ENCODE data around the gene LMCD1. TPM values are rescaled to one million over a fixed set of nuclear protein-coding genes. Genes with fewer than 3 reads are reported as not detected.

Gene LMCD1
- total and polyA plus RNA-seq, 4 donors: 33.6 to 179 (median 98.4) TPM

DNA sequence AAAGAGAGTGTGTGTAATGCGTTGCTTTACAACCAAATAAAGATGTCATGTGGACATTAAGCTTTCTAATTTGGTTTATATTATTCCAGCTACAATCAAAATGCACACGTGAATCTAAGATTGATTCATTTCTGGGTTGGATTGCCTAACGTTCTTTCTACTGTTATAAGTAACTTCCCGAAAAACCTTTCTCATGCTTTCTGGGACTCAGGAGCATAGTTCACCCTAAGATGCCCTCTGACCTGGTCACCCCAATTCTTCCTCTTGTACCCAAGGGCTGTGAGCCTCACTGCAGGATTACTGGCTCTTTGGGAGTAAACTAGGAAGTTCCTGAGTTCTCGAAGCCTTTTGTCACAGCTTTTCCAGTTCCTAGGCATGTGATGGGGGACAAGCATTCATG, 12.7 kb upstream of the LMCD1 start:
- Histone ChIP-seq H3K9me3 (ENCODE audit: control insufficient read depth in 4 of 4, insufficient read depth in 3 of 4, low read length in 3 of 4) (peaks cover 0 to 7% (median 0%) of the 10 kb centered on the region in 4 donors), H3K27me3 (ENCODE audit: control insufficient read depth in 3 of 3, insufficient read depth in 3 of 3, low read length in 2 of 3) (no peaks in the 10 kb centered on the region), H3K4me1 (ENCODE audit: control insufficient read depth in 5 of 5, insufficient read depth in 5 of 5, low read length in 5 of 5) (peaks cover 0 to 22% (median 10%) of the 10 kb centered on the region in 5 donors), H3K27ac (ENCODE audit: low read depth in 1 of 2, low read length in 1 of 2) (no peak overlapping the region), H3K36me3 (ENCODE audit: control insufficient read depth in 4 of 4, insufficient read depth in 4 of 4, low read length in 4 of 4) (no peaks in the 10 kb centered on the region), H3K4me3 (no peak overlapping the region), H3K9ac (ENCODE audit: insufficient read depth in 1 of 2, low read length in 2 of 2) (no peak overlapping the region)
- 43 to 58% methylated on average over 5 of the region's 5 CpGs for WGBS, 2 donors
- DNase-seq (no peak), ATAC-seq (ENCODE audit: insufficient read depth, low FRiP score) (no peak)
- TF ChIP-seq, protein P1, sequence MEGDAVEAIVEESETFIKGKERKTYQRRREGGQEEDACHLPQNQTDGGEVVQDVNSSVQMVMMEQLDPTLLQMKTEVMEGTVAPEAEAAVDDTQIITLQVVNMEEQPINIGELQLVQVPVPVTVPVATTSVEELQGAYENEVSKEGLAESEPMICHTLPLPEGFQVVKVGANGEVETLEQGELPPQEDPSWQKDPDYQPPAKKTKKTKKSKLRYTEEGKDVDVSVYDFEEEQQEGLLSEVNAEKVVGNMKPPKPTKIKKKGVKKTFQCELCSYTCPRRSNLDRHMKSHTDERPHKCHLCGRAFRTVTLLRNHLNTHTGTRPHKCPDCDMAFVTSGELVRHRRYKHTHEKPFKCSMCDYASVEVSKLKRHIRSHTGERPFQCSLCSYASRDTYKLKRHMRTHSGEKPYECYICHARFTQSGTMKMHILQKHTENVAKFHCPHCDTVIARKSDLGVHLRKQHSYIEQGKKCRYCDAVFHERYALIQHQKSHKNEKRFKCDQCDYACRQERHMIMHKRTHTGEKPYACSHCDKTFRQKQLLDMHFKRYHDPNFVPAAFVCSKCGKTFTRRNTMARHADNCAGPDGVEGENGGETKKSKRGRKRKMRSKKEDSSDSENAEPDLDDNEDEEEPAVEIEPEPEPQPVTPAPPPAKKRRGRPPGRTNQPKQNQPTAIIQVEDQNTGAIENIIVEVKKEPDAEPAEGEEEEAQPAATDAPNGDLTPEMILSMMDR (IDR thresholded peaks at IDR 0.05; ENCODE audit: control extremely low read depth, extremely low read depth): no peak

DNA sequence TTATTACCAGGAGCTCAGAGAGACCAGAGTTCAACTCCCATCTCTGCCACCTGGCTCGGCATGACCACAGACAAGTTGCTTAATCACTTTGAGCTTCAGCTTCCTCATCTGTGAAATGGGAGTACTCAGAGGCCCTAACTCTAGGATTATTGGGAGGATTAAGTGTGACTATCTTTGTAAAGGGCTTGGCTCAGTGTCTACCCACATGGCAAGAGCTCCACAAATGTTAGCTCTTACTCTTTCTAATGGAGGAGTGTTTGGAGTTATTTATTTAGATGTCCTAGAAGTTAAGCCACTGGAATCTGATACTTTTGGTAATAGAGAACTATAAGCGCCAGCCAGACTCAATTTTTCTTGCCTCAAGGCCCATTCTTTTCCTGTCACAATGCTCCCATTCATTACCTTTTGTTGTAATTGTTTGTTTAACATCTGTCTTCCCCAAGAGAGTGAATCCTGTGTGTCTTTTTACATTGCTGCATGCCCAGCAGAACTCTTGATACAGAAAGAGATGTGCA, 12.3 kb upstream of the LMCD1 start:
- no peak for DNase-seq

DNA sequence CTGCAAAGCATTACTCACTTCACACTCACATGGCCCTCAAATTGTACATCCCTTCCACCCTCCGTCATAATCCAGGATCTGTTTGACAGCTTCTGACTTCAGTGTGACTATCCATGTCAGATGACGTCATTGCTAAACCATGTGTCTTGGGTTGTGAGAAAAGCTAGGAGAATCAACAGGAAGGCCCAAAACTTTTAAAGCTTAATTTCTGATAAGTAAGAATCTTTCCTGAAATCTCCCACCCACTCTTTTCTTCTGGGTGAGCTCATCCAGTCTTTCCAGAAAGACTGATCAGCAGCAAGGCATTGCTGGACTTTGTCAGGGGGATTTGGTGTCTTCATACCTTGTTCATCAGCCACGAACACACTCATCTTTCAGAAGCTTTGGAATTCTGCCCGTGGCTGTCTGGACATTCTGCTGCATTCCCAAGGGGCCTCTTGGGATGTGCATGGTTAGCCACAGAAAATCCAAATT, 11.5 kb upstream of the LMCD1 start:
- Histone ChIP-seq H3K9ac (ENCODE audit: insufficient read depth in 1 of 2, low read length in 2 of 2) (no peak overlapping the region), H3K9me3 (ENCODE audit: control insufficient read depth in 4 of 4, insufficient read depth in 3 of 4, low read length in 3 of 4) (no peaks in the 10 kb centered on the region), H3K4me1 (ENCODE audit: control insufficient read depth in 5 of 5, insufficient read depth in 5 of 5, low read length in 5 of 5) (peaks cover 0 to 18% (median 9%) of the 10 kb centered on the region in 5 donors), H3K27me3 (ENCODE audit: control insufficient read depth in 3 of 3, insufficient read depth in 3 of 3, low read length in 2 of 3) (no peaks in the 10 kb centered on the region), H3K27ac (ENCODE audit: low read depth in 1 of 2, low read length in 1 of 2) (peak overlapping the region in 1 of 2 donors; percentile 20), H3K36me3 (ENCODE audit: control insufficient read depth in 4 of 4, insufficient read depth in 4 of 4, low read length in 4 of 4) (no peaks in the 10 kb centered on the region), H3K4me3 (no peak overlapping the region)
- TF ChIP-seq, protein P1 (IDR thresholded peaks at IDR 0.05; ENCODE audit: control extremely low read depth, extremely low read depth): no peak
- 67 to 81% methylated on average over 4 of the region's 4 CpGs for WGBS, 2 donors
- ATAC-seq (ENCODE audit: insufficient read depth, low FRiP score): no peak
- no peak for DNase-seq

More for the DNA sequence above, 12.3 kb upstream of the LMCD1 start:
- Histone ChIP-seq H3K27ac (ENCODE audit: low read depth in 1 of 2, low read length in 1 of 2) (no peak overlapping the region), H3K4me1 (ENCODE audit: control insufficient read depth in 5 of 5, insufficient read depth in 5 of 5, low read length in 5 of 5) (peaks cover 0 to 18% (median 9%) of the 10 kb centered on the region in 5 donors), H3K4me3 (no peak overlapping the region), H3K36me3 (ENCODE audit: control insufficient read depth in 4 of 4, insufficient read depth in 4 of 4, low read length in 4 of 4) (no peaks in the 10 kb centered on the region), H3K9me3 (ENCODE audit: control insufficient read depth in 4 of 4, insufficient read depth in 3 of 4, low read length in 3 of 4) (peaks cover 0 to 6% (median 0%) of the 10 kb centered on the region in 4 donors), H3K9ac (ENCODE audit: insufficient read depth in 1 of 2, low read length in 2 of 2) (no peak overlapping the region), H3K27me3 (ENCODE audit: control insufficient read depth in 3 of 3, insufficient read depth in 3 of 3, low read length in 2 of 3) (no peaks in the 10 kb centered on the region)
- 70 to 71% methylated on average over 2 of the region's 2 CpGs for WGBS, 2 donors
- TF ChIP-seq, protein P1 (IDR thresholded peaks at IDR 0.05; ENCODE audit: control extremely low read depth, extremely low read depth): no peak
- no peak for ATAC-seq (ENCODE audit: insufficient read depth, low FRiP score)
